ENCODE measurements around the gene BAZ2B.

GRCh38 chr2:159285433-159285832 is 330.9 kb downstream of the BAZ2B start:
- TF ChIP-seq, protein P1, sequence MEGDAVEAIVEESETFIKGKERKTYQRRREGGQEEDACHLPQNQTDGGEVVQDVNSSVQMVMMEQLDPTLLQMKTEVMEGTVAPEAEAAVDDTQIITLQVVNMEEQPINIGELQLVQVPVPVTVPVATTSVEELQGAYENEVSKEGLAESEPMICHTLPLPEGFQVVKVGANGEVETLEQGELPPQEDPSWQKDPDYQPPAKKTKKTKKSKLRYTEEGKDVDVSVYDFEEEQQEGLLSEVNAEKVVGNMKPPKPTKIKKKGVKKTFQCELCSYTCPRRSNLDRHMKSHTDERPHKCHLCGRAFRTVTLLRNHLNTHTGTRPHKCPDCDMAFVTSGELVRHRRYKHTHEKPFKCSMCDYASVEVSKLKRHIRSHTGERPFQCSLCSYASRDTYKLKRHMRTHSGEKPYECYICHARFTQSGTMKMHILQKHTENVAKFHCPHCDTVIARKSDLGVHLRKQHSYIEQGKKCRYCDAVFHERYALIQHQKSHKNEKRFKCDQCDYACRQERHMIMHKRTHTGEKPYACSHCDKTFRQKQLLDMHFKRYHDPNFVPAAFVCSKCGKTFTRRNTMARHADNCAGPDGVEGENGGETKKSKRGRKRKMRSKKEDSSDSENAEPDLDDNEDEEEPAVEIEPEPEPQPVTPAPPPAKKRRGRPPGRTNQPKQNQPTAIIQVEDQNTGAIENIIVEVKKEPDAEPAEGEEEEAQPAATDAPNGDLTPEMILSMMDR (IDR thresholded peaks at IDR 0.05; ENCODE audit: insufficient read depth, low read depth, low read length), result no peak
- no peak for TF ChIP-seq EZH2 (IDR thresholded peaks at IDR 0.05; ENCODE audit: insufficient read depth, low read length)

Data from astrocyte (in vitro differentiated cells and primary cell).